Coronary artery (tissue), 2 donors: ENCODE measurements around the gene NAPEPLD.
"Not testable (repeated sequence)": the region's sequence is repeated elsewhere in the genome, so short reads cannot be mapped to it uniquely, and the experiment has no call there.

Experiments
- DNase-seq: peaks from one replicate; pipeline ENCODE4 v3.0.0-alpha.2; 2017; ENCODE audit warnings: low spot score
- H3K27ac ChIP-seq, 2 donors: fragments of 200-600 bp; sonication (generic); one replicate each; pipeline ENCODE4 v1.5.1; 2016 to 2019
- H3K4me3 ChIP-seq: fragments of 200-600 bp; sonication (generic); 2 replicates; pipeline ENCODE4 v1.5.1; 2016; ENCODE audit warnings: mild to moderate bottlenecking, moderate library complexity
- TF ChIP-seq, protein P1 (sequence below): fragments of 200-600 bp; sonication (generic); IDR thresholded peaks from one replicate; pipeline ENCODE4 v1.5.1; 2019; ENCODE audit warnings: antibody characterized with exemption

Gene NAPEPLD

DNA sequence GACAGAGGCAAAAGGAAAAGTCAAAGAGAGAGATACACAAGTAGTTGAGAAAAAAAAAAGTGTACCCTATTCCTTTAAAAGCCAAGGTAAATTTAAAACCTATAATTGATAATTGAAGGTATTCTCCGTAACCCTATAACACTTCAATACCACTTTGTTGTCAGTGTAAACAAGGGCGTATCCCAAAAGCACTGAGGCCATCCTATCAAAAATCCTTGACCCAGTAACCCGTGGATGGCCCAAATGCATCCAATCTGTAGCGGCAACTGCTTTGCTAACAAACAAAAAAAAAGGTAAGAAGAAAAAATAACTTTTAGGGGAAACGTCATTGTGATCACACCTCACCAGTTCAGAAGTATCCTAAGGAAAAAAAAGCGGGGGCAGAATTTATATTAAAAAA is 5.1 kb upstream of the NAPEPLD start:
- TF ChIP-seq, protein P1, sequence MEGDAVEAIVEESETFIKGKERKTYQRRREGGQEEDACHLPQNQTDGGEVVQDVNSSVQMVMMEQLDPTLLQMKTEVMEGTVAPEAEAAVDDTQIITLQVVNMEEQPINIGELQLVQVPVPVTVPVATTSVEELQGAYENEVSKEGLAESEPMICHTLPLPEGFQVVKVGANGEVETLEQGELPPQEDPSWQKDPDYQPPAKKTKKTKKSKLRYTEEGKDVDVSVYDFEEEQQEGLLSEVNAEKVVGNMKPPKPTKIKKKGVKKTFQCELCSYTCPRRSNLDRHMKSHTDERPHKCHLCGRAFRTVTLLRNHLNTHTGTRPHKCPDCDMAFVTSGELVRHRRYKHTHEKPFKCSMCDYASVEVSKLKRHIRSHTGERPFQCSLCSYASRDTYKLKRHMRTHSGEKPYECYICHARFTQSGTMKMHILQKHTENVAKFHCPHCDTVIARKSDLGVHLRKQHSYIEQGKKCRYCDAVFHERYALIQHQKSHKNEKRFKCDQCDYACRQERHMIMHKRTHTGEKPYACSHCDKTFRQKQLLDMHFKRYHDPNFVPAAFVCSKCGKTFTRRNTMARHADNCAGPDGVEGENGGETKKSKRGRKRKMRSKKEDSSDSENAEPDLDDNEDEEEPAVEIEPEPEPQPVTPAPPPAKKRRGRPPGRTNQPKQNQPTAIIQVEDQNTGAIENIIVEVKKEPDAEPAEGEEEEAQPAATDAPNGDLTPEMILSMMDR = no peak

DNA sequence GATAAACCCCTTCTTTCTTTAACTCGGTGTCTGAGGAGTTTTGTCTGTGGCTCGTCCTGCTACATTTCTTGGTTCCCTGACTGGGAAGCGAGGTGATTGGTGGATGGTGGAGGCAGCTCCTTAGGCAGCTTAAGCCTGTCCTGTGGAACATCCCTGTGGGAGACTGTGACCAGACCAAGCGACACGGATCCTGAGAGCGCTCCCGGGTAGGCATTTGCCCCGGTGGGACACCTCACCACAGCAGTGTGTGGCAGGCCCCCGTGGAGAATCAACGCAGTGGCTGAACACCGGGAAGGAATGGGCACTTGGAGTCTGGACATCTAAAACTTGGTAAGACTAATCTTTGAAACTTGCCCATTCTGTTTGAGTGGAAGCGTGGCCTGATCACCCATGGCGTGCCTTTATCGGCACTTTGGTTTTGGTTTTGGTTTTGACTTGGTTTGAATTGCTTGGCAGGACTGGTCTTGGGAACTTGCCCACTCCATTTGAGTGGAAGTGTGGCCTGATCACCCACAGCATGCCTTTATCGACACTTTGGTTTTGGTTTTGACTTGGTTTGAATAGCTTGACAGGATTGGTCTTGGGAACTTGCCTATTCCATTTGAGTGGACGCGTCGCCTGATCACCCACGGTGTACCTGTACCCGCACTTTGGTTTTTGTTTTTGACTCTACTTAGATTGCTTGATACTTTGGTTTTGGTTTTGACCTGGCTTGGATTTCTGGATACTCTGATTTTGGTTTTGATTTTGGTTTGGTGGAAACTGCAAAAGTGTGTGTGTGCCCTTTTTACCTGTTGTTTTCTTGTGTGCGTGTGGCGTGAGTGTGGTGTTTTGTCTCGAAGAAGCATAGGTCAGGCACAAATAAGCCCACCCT is 4.1 kb upstream of the NAPEPLD start:
- not testable (repeated sequence) for H3K4me3 ChIP-seq, DNase-seq

More for the DNA sequence above, 5.1 kb upstream of the NAPEPLD start:
- H3K27ac ChIP-seq = no peak overlapping the region
- H3K4me3 ChIP-seq = no peak overlapping the region
- DNase-seq = no peak

DNA sequence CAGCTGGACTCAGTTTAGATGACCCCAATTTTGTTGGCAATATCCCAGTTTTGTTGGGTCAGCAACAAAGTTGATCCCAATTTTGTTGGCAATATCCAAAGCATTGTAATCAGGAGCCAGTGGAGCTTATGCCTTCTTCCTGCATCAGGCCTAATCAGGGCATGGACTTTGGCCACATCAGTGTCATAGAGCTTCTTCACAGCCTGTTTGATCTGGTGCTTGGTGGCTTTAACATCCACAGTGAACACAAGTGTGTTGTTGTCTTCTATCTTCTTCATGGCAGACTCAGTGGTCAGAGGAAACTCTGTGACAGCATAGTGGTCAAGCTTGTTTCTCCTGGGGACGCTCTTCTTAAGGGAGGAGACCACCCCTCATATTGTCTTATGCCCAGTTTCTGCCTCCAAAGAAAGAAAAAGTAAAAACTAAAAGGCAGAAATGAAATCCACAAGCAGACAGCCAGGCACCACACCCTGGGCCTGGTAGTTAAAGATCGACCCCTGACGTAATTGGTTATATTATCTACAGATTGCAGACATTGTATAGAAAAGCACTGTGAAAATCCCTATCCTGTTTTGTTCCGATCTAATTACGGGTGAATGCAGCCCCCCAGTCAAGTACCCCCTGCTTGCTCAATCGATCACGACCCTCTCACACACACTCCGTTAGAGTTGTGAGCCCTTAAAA is 3.2 kb upstream of the NAPEPLD start:
- not testable (repeated sequence) for H3K4me3 ChIP-seq, DNase-seq, H3K27ac ChIP-seq

More for the DNA sequence above, 4.1 kb upstream of the NAPEPLD start:
- H3K27ac ChIP-seq = not testable (repeated sequence)

DNA sequence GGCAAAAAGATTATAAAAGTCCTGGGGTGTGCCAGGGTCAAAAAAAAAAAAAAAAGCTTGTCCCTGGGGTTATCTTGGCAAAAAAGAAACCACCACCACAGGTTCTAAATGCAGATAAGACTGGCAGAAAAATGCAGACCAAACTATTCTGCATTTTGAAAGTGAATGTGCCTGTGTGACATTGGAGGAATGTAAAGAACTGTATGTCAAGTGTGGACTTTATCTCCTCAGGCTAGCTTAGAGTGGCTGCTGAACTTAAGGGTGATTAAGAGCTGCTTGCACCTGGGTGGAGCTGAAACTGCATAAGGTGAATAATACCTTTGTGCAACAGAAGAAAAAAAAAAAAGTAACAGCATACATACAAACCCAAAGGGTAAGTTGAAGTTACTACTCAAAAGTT is 1.3 kb upstream of the NAPEPLD start:
- no peak for DNase-seq
- TF ChIP-seq, protein P1 = no peak

DNA sequence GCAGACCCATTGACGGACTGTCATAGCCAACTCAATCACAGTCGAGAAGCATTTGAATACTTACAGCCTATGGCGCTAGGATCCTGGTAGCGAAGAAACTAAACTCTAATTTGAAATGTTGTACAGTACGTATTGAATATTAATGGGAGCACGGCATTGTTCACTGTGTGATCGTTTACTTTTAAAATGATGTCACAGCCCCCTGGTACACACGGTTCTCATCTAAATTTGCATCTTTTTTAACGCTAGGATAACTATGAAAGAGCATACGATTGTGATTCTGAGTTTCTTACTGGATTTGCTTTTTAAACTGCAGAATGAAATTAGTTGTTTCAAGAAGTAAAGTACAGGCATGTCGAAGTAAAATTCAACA is 895 bp upstream of the NAPEPLD start:
- DNase-seq = no peak
- Histone ChIP-seq H3K27ac (peak overlapping the region; percentile 82 to 93), H3K4me3 (peak overlapping the region; percentile 81)
- TF ChIP-seq, protein P1 = no peak

More for the DNA sequence above, 1.3 kb upstream of the NAPEPLD start:
- H3K4me3 ChIP-seq = no peak overlapping the region
- H3K27ac ChIP-seq = no peak overlapping the region

DNA sequence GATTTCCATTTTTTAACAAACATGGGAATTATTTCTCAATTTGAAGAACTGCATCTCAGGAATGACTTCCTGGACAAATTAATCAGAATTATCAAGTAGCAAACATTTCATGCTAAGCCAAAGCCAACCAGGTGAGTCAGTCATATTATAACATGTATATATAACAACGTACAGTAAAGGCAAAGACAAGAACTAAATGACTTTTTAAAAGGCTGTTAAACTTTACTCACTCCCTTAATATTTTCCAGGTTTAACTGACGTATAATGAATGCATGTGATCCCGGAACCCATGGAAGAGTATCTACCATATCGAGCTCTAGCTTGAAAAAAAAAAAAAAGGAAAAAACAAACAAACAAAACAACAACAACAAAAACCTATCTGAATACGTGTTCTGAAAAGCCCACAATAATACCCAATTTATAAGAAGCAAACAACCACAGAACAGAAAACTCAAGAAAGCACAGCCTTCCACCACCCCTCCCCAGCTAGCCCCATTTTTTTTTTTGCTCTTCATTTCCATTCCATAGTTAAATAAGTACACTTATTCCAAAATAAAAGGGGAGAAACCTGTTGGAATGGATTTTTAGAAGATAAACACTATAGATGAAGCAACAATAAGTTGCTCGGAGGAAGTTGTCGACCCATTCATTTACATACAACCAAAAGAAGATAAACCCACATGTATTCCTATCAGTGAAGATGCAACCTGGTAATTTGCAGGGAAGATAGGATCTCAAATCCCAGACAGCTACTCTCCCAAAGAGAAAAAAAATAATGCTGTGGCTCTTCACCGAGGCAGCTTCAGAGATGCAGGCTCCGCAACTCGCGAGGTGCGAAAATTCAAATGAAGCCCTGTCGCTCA is 537 bp downstream of the NAPEPLD start:
- TF ChIP-seq, protein P1 = no peak
- DNase-seq = no peak
- H3K4me3 ChIP-seq = peak overlapping the region; percentile 81
- peak overlapping the region; percentile 82 to 93 for H3K27ac ChIP-seq

DNA sequence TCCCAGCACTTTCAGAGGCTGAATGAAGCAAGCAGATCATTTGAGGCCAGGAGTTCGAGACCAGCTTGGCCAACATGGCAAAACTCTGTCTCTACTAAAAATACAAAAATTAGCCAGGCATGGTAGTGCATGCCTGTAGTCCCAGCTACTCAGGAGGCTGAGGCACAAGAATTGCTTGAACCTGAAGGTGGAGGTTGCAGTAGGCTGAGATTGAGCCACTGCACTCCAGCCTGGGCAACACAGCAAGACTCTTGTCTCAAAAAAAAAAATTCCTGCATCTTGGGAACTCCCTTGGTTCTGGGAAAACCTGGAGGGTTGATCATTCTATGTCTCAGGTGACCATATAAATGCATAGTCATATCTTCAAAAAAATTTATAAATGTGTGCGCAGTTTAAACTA is 4.1 kb downstream of the NAPEPLD start:
- DNase-seq, H3K4me3 ChIP-seq, H3K27ac ChIP-seq: not testable (repeated sequence)

DNA sequence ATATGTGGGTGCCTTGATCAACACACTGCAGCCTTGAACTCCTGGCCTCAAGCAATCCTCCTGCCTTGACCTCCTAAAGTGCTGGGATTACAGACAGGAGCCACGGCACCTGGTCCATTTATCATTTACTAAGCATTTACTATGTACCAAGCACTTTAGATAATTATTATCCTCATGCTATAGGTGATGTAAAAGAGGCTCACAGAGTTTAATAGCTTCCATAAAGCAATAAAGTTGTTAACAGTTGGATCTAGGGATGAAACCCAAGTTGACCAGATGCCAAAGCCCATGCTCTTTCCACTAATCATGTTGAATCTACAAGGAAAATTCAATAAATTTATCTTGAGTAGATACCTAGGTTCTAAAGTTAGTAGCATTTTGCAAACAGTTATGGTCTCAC is 5.0 kb downstream of the NAPEPLD start:
- DNase-seq = no peak

More for the DNA sequence above, 5.0 kb downstream of the NAPEPLD start:
- Histone ChIP-seq H3K27ac (no peak overlapping the region), H3K4me3 (no peak overlapping the region)
- TF ChIP-seq, protein P1 = no peak
